IPS DF 6.9 (cell line): ENCODE measurements around the gene RNLS.
"Not testable (repeated sequence)": the region's sequence is repeated elsewhere in the genome, so short reads cannot be mapped to it uniquely, and the experiment has no call there.

Source experiments
- DNase-seq: peaks from one replicate; pipeline ENCODE4 v3.0.0-alpha.2; 2013; ENCODE audit warnings: low read depth, low spot score
- H3K27ac ChIP-seq: one replicate; pipeline ENCODE4 v1.5.1; 2013; ENCODE audit warnings: low read length, control low read depth
- H3K27me3 ChIP-seq: 2 replicates; pipeline ENCODE4 v1.6.1; 2013; ENCODE audit warnings: mild to moderate bottlenecking, low read length; ENCODE audit not compliant: control insufficient read depth, insufficient read depth
- H3K36me3 ChIP-seq: 2 replicates; pipeline ENCODE4 v1.6.1; 2013; ENCODE audit warnings: low read length; ENCODE audit not compliant: control insufficient read depth, insufficient read depth
- H3K4me1 ChIP-seq: 2 replicates; pipeline ENCODE4 v1.6.1; 2013; ENCODE audit warnings: low read length; ENCODE audit not compliant: control insufficient read depth, insufficient read depth
- H3K4me3 ChIP-seq: 2 replicates; pipeline ENCODE4 v1.5.1; 2013; ENCODE audit warnings: mild to moderate bottlenecking, low read length
- H3K9me3 ChIP-seq: 2 replicates; pipeline ENCODE4 v1.6.1; 2013; ENCODE audit warnings: low read length, inconsistent platforms; ENCODE audit not compliant: control insufficient read depth, insufficient read depth
- WGBS: extraction: QIAGEN DNeasy Blood & Tissue Kit; methylation state at CpG from one replicate; pipeline ENCODE4 v1.1.7; 2013; ENCODE audit warnings: mixed read lengths, missing lambda C conversion rate; ENCODE audit not compliant: insufficient read length, insufficient coverage; 5-methylcytosine and 5-hydroxymethylcytosine counted together

Gene RNLS

GRCh38 chr10:88319960-88320517 is 263.1 kb downstream of the RNLS start:
- no peak for DNase-seq
- Histone ChIP-seq H3K9me3 (no peaks in the 10 kb centered on the region; the same call in 1 of the 2 replicates), H3K36me3 (no peaks in the 10 kb centered on the region), H3K27me3 (no peaks in the 10 kb centered on the region), H3K4me1 (no peaks in the 10 kb centered on the region), H3K27ac (no peak overlapping the region), H3K4me3 (no peak overlapping the region)
- WGBS, result no CpG with 5 or more reads among the region's 1 CpG

- Histone ChIP-seq H3K27me3 (no peaks in the 10 kb centered on the region), H3K4me3 (no peak overlapping the region), H3K36me3 (no peaks in the 10 kb centered on the region), H3K9me3 (no peaks in the 10 kb centered on the region; the same call in 1 of the 2 replicates), H3K4me1 (no peaks in the 10 kb centered on the region), H3K27ac (no peak overlapping the region)
- peak; percentile 22 for DNase-seq
- no CpG with 5 or more reads among the region's 2 CpGs for WGBS
Measured at GRCh38 chr10:88318803-88319202, 264.3 kb downstream of the RNLS start.

GRCh38 chr10:88317099-88317498 is 266.0 kb downstream of the RNLS start:
- Histone ChIP-seq H3K27me3 (no peaks in the 10 kb centered on the region), H3K9me3 (no peaks in the 10 kb centered on the region; the same call in 1 of the 2 replicates), H3K4me3 (no peak overlapping the region), H3K27ac (no peak overlapping the region), H3K36me3 (no peaks in the 10 kb centered on the region), H3K4me1 (no peaks in the 10 kb centered on the region)
- DNase-seq, result no peak

GRCh38 chr10:88316292-88316861 is 266.7 kb downstream of the RNLS start:
- Histone ChIP-seq H3K4me1 (no peaks in the 10 kb centered on the region), H3K9me3 (no peaks in the 10 kb centered on the region; the same call in 1 of the 2 replicates), H3K36me3 (no peaks in the 10 kb centered on the region), H3K27me3 (no peaks in the 10 kb centered on the region), H3K27ac (no peak overlapping the region), H3K4me3 (no peak overlapping the region)
- WGBS, result no CpG with 5 or more reads among the region's 4 CpGs
- no peak for DNase-seq

- Histone ChIP-seq H3K4me3 (no peak overlapping the region), H3K27me3 (no peaks in the 10 kb centered on the region), H3K36me3 (no peaks in the 10 kb centered on the region), H3K27ac (no peak overlapping the region), H3K4me1 (no peaks in the 10 kb centered on the region), H3K9me3 (no peaks in the 10 kb centered on the region; the same call in 1 of the 2 replicates)
- DNase-seq, result no peak
- no CpG with 5 or more reads among the region's 3 CpGs for WGBS
Measured at GRCh38 chr10:88315755-88316154, 267.4 kb downstream of the RNLS start.

- H3K36me3 ChIP-seq, result no peaks in the 10 kb centered on the region
- no peak overlapping the region for H3K27ac ChIP-seq
- DNase-seq, result no peak
- H3K4me3 ChIP-seq, result no peak overlapping the region
- no peaks in the 10 kb centered on the region; the same call in 1 of the 2 replicates for H3K9me3 ChIP-seq
- H3K4me1 ChIP-seq, result no peaks in the 10 kb centered on the region
- WGBS, result no CpG with 5 or more reads among the region's 2 CpGs
- H3K27me3 ChIP-seq, result no peaks in the 10 kb centered on the region
Measured at GRCh38 chr10:88314362-88314761, 268.8 kb downstream of the RNLS start.

GRCh38 chr10:88313878-88314277 is 269.2 kb downstream of the RNLS start:
- no peaks in the 10 kb centered on the region for H3K27me3 ChIP-seq
- no peaks in the 10 kb centered on the region for H3K36me3 ChIP-seq
- H3K9me3 ChIP-seq, result no peaks in the 10 kb centered on the region
- WGBS, result no CpG with 5 or more reads among the region's 1 CpG
- H3K27ac ChIP-seq, result no peak overlapping the region
- no peaks in the 10 kb centered on the region for H3K4me1 ChIP-seq
- no peak overlapping the region for H3K4me3 ChIP-seq
- DNase-seq, result no peak

- WGBS, result no CpG with 5 or more reads among the region's 2 CpGs
- H3K36me3 ChIP-seq, result no peaks in the 10 kb centered on the region
- no peaks in the 10 kb centered on the region for H3K27me3 ChIP-seq
- DNase-seq, result no peak
- no peaks in the 10 kb centered on the region for H3K9me3 ChIP-seq
- no peaks in the 10 kb centered on the region for H3K4me1 ChIP-seq
- no peak overlapping the region for H3K27ac ChIP-seq
- H3K4me3 ChIP-seq, result no peak overlapping the region
Measured at GRCh38 chr10:88312855-88313254, 270.3 kb downstream of the RNLS start.

- H3K36me3 ChIP-seq, result no peaks in the 10 kb centered on the region
- no peak overlapping the region for H3K27ac ChIP-seq
- no peaks in the 10 kb centered on the region for H3K27me3 ChIP-seq
- no peaks in the 10 kb centered on the region for H3K9me3 ChIP-seq
- no peak overlapping the region for H3K4me3 ChIP-seq
- no peak for DNase-seq
- H3K4me1 ChIP-seq, result no peaks in the 10 kb centered on the region
- no CpG with 5 or more reads among the region's 1 CpG for WGBS
Measured at GRCh38 chr10:88311264-88311663, 271.9 kb downstream of the RNLS start.

- Histone ChIP-seq H3K36me3 (no peaks in the 10 kb centered on the region), H3K9me3 (no peaks in the 10 kb centered on the region), H3K27ac (no peak overlapping the region), H3K27me3 (no peaks in the 10 kb centered on the region), H3K4me3 (no peak overlapping the region), H3K4me1 (no peaks in the 10 kb centered on the region)
- WGBS, result 100% methylated on average over 1 of the region's 3 CpGs
- DNase-seq, result no peak
Measured at GRCh38 chr10:88309365-88309764, 273.8 kb downstream of the RNLS start.

- H3K36me3 ChIP-seq, H3K4me1 ChIP-seq, H3K9me3 ChIP-seq, H3K27ac ChIP-seq, H3K4me3 ChIP-seq, DNase-seq, H3K27me3 ChIP-seq: not testable (repeated sequence)
- no CpG with 5 or more reads among the region's 2 CpGs for WGBS
Measured at GRCh38 chr10:88308361-88308760, 274.8 kb downstream of the RNLS start.
